Osteoblast (primary cell): ENCODE measurements around the gene SPAG16. TPM values are rescaled to one million over a fixed set of nuclear protein-coding genes. Genes with fewer than 3 reads are reported as not detected.

ENCODE experiments used
- DNase-seq: peaks from one replicate; pipeline ENCODE4 v3.0.0; 2011; ENCODE audit warnings: low spot score, mixed read lengths; ENCODE audit not compliant: insufficient read length; ENCODE audit errors: missing footprints
- H2AFZ ChIP-seq: 2 replicates; pipeline ENCODE4 v1.6.0; 2011; ENCODE audit warnings: mild to moderate bottlenecking, low read length
- H3K27ac ChIP-seq: 2 replicates; pipeline ENCODE4 v1.5.1; 2011; ENCODE audit warnings: mild to moderate bottlenecking, low read depth, low read length, moderate library complexity
- H3K27me3 ChIP-seq: 2 replicates; pipeline ENCODE4 v1.6.0; 2012; ENCODE audit warnings: mild to moderate bottlenecking, control low read depth, inconsistent platforms, low read length, moderate library complexity; ENCODE audit not compliant: insufficient read depth
- H3K36me3 ChIP-seq: 2 replicates; pipeline ENCODE4 v1.5.1; 2011; ENCODE audit warnings: mild to moderate bottlenecking, low read length, control low read depth, moderate library complexity; ENCODE audit not compliant: insufficient read depth
- H3K4me1 ChIP-seq: 2 replicates; pipeline ENCODE4 v1.5.1; 2011; ENCODE audit warnings: mild to moderate bottlenecking, low read length, control low read depth, moderate library complexity; ENCODE audit not compliant: insufficient read depth
- H3K4me2 ChIP-seq: 2 replicates; pipeline ENCODE4 v1.6.0; 2011; ENCODE audit warnings: mild to moderate bottlenecking, low read length; ENCODE audit not compliant: insufficient read depth
- H3K4me3 ChIP-seq: fragments of 200-600 bp; sonication (generic); 3 replicates; pipeline ENCODE4 v1.5.1; 2012; ENCODE audit warnings: mild to moderate bottlenecking, low read length, inconsistent platforms; ENCODE audit not compliant: insufficient read depth
- H3K79me2 ChIP-seq: 2 replicates; pipeline ENCODE4 v1.6.0; 2012; ENCODE audit warnings: mild to moderate bottlenecking, low read length, control low read depth, inconsistent platforms; ENCODE audit not compliant: insufficient read depth
- H3K9me3 ChIP-seq: 2 replicates; pipeline ENCODE4 v1.5.1; 2011; ENCODE audit warnings: low read depth, low read length, control low read depth
- H4K20me1 ChIP-seq: 2 replicates; pipeline ENCODE4 v1.6.0; 2012; ENCODE audit warnings: mild to moderate bottlenecking, low read length, control low read depth; ENCODE audit not compliant: insufficient read depth
- CTCF ChIP-seq: IDR thresholded peaks from 2 replicates; pipeline ENCODE4 v1.5.1; 2011; ENCODE audit warnings: mild to moderate bottlenecking, low read depth, low read length, moderate library complexity; ENCODE audit errors: extremely low read depth
- total RNA-seq: library from RNA; depleted of rRNA; stranded (reverse); fragments of >200 nt; gene quantifications from 2 replicates; pipeline ENCODE4 v1.2.3, GENCODE V29; 2012

SPAG16 gene
- total RNA-seq, 1 donor: 47.8 TPM

GRCh38 chr2:214174563-214174962 is 890.3 kb downstream of the SPAG16 start:
- Histone ChIP-seq H4K20me1 (no peaks in the 10 kb centered on the region), H3K36me3 (no peaks in the 10 kb centered on the region), H3K4me2 (no peak overlapping the region), H3K79me2 (no peaks in the 10 kb centered on the region), H3K27me3 (no peaks in the 10 kb centered on the region), H3K27ac (no peak overlapping the region), H2AFZ (no peak overlapping the region), H3K4me1 (no peaks in the 10 kb centered on the region), H3K9me3 (no peaks in the 10 kb centered on the region), H3K4me3 (no peak overlapping the region)
- no peak for TF ChIP-seq CTCF
- DNase-seq: no peak

GRCh38 chr2:214180071-214180470 is 895.8 kb downstream of the SPAG16 start:
- Histone ChIP-seq H3K79me2 (no peaks in the 10 kb centered on the region), H3K36me3 (no peaks in the 10 kb centered on the region), H3K9me3 (no peaks in the 10 kb centered on the region), H3K4me1 (no peaks in the 10 kb centered on the region), H3K27me3 (no peaks in the 10 kb centered on the region), H3K4me3 (no peak overlapping the region), H2AFZ (no peak overlapping the region), H3K27ac (no peak overlapping the region), H3K4me2 (no peak overlapping the region), H4K20me1 (no peaks in the 10 kb centered on the region)
- DNase-seq: no peak
- no peak for TF ChIP-seq CTCF

GRCh38 chr2:214180686-214181085 is 896.4 kb downstream of the SPAG16 start:
- Histone ChIP-seq H3K4me3 (no peak overlapping the region), H3K4me1 (no peaks in the 10 kb centered on the region), H3K36me3 (no peaks in the 10 kb centered on the region), H3K79me2 (no peaks in the 10 kb centered on the region), H3K9me3 (no peaks in the 10 kb centered on the region), H3K27me3 (no peaks in the 10 kb centered on the region), H4K20me1 (no peaks in the 10 kb centered on the region), H3K4me2 (no peak overlapping the region), H2AFZ (no peak overlapping the region), H3K27ac (no peak overlapping the region)
- DNase-seq: no peak
- no peak for TF ChIP-seq CTCF

GRCh38 chr2:214184461-214184860 is 900.2 kb downstream of the SPAG16 start:
- H3K9me3 ChIP-seq: no peaks in the 10 kb centered on the region
- DNase-seq: no peak
- H3K27ac ChIP-seq: no peak overlapping the region
- H2AFZ ChIP-seq: no peak overlapping the region
- no peaks in the 10 kb centered on the region for H3K36me3 ChIP-seq
- no peak overlapping the region for H3K4me3 ChIP-seq
- no peaks in the 10 kb centered on the region for H4K20me1 ChIP-seq
- no peaks in the 10 kb centered on the region for H3K79me2 ChIP-seq
- H3K4me1 ChIP-seq: no peaks in the 10 kb centered on the region
- TF ChIP-seq CTCF: no peak
- H3K27me3 ChIP-seq: no peaks in the 10 kb centered on the region
- H3K4me2 ChIP-seq: no peak overlapping the region
